Tibial artery (tissue), 4 donors: ENCODE results near the gene GGT6.

Source experiments
- DNase-seq, 2 donors: peaks; one replicate each; pipeline ENCODE4 v3.0.0-alpha.2; 2019
- H3K27ac ChIP-seq, 2 donors: fragments of 200-600 bp; sonication (generic) in 1 of 2; 1 replicate in 1 of 2; 2 replicates in 1 of 2; pipeline ENCODE4 v1.5.1; 2018 to 2019; ENCODE audit warnings: mild to moderate bottlenecking in 1 of 2
- H3K27me3 ChIP-seq, 2 donors: fragments of 200-600 bp; sonication (generic) in 1 of 2; one replicate each; pipeline versions ENCODE4 v1.5.1 to v1.6.0; 2016 to 2019
- H3K36me3 ChIP-seq, 3 donors: fragments of 200-600 bp; sonication (generic) in 2 of 3; one replicate each; pipeline ENCODE4 v1.5.1; 2016 to 2019; ENCODE audit warnings: mild to moderate bottlenecking in 2 of 3
- H3K4me1 ChIP-seq, 4 donors: fragments of 200-600 bp; sonication (generic) in 2 of 4; 1 replicate in 3 of 4; 2 replicates in 1 of 4; pipeline ENCODE4 v1.5.1; 2016 to 2019
- H3K4me3 ChIP-seq, 2 donors: fragments of 200-600 bp; sonication (generic) in 1 of 2; 1 replicate in 1 of 2; 2 replicates in 1 of 2; pipeline ENCODE4 v1.5.1; 2018 to 2019; ENCODE audit warnings: mild to moderate bottlenecking in 2 of 2
- H3K9me3 ChIP-seq, 3 donors: fragments of 200-600 bp; sonication (generic) in 1 of 3; one replicate each; pipeline ENCODE4 v1.5.1; 2016 to 2019
- CTCF ChIP-seq, 2 experiments: fragments of 200-600 bp in 1 of 2; fragments of 450-650 bp in 1 of 2; IDR thresholded peaks; one replicate each; pipeline ENCODE4 v1.5.1; 2017 to 2019; ENCODE audit warnings: antibody characterized with exemption in 2 of 2, mild to moderate bottlenecking in 1 of 2, moderate library complexity in 1 of 2
- intact Hi-C: fragments of 100-400 bp; cut with DNase I; formaldehyde crosslinking; loops from one replicate; pipeline ENCODE4 v1.15.0; 2023; ENCODE audit warnings: low total_unique reads

GGT6 gene

GRCh38 chr17:4604111-4604644 is 43.8 kb upstream of the GGT6 start:
- Histone ChIP-seq H3K36me3 (no peaks in the 10 kb centered on the region), H3K4me3 (no peak overlapping the region), H3K27ac (no peak overlapping the region), H3K9me3 (no peaks in the 10 kb centered on the region), H3K27me3 (peaks cover 0 to 18% of the 10 kb centered on the region in 2 donors), H3K4me1 (peaks cover 0 to 7% (median 0%) of the 10 kb centered on the region in 4 donors)
- intact Hi-C loops, result no loop called here
- no peak for DNase-seq
- no peak for TF ChIP-seq CTCF (IDR thresholded peaks at IDR 0.05)

- Histone ChIP-seq H3K9me3 (no peaks in the 10 kb centered on the region), H3K27ac (no peak overlapping the region), H3K4me1 (peaks cover 0 to 7% (median 0%) of the 10 kb centered on the region in 4 donors), H3K4me3 (no peak overlapping the region), H3K27me3 (peaks cover 0 to 32% of the 10 kb centered on the region in 2 donors), H3K36me3 (no peaks in the 10 kb centered on the region)
- intact Hi-C loops, result no loop called here
- TF ChIP-seq CTCF (IDR thresholded peaks at IDR 0.05), result no peak
- no peak for DNase-seq
Measured at GRCh38 chr17:4602041-4602440, 41.7 kb upstream of the GGT6 start.

GRCh38 chr17:4601326-4601725 is 40.9 kb upstream of the GGT6 start:
- intact Hi-C loops, result no loop called here
- H3K36me3 ChIP-seq, result no peaks in the 10 kb centered on the region
- peaks cover 0 to 36% of the 10 kb centered on the region in 2 donors for H3K27me3 ChIP-seq
- no peak overlapping the region for H3K4me3 ChIP-seq
- no peak for DNase-seq
- no peaks in the 10 kb centered on the region for H3K9me3 ChIP-seq
- H3K27ac ChIP-seq, result no peak overlapping the region
- no peak for TF ChIP-seq CTCF (IDR thresholded peaks at IDR 0.05)
- peaks cover 0 to 7% (median 0%) of the 10 kb centered on the region in 4 donors for H3K4me1 ChIP-seq

- intact Hi-C loops, result no loop called here
- Histone ChIP-seq H3K9me3 (no peaks in the 10 kb centered on the region), H3K4me3 (no peak overlapping the region), H3K36me3 (no peaks in the 10 kb centered on the region), H3K27me3 (peaks cover 0 to 39% of the 10 kb centered on the region in 2 donors), H3K4me1 (peaks cover 0 to 7% (median 0%) of the 10 kb centered on the region in 4 donors), H3K27ac (no peak overlapping the region)
- no peak for TF ChIP-seq CTCF (IDR thresholded peaks at IDR 0.05)
- DNase-seq, result no peak
Measured at GRCh38 chr17:4600563-4600962, 40.2 kb upstream of the GGT6 start.

- intact Hi-C loops, result no loop called here
- TF ChIP-seq CTCF (IDR thresholded peaks at IDR 0.05), result no peak
- Histone ChIP-seq H3K9me3 (no peaks in the 10 kb centered on the region), H3K4me3 (no peak overlapping the region), H3K27me3 (peaks cover 0 to 39% of the 10 kb centered on the region in 2 donors), H3K27ac (no peak overlapping the region), H3K4me1 (peaks cover 0 to 7% (median 0%) of the 10 kb centered on the region in 4 donors), H3K36me3 (no peaks in the 10 kb centered on the region)
- no peak for DNase-seq
Measured at GRCh38 chr17:4599505-4600281, 39.3 kb upstream of the GGT6 start.
